GM21717 (cell line): ENCODE results near the gene KBTBD8.

ENCODE experiments used
- ATAC-seq: cut with Tn5 transposase; IDR thresholded peaks from one replicate; pipeline ENCODE4 v1.9.1; 2021; ENCODE audit warnings: mild to moderate bottlenecking, moderate library complexity; ENCODE audit not compliant: unreplicated experiment

Gene KBTBD8

DNA sequence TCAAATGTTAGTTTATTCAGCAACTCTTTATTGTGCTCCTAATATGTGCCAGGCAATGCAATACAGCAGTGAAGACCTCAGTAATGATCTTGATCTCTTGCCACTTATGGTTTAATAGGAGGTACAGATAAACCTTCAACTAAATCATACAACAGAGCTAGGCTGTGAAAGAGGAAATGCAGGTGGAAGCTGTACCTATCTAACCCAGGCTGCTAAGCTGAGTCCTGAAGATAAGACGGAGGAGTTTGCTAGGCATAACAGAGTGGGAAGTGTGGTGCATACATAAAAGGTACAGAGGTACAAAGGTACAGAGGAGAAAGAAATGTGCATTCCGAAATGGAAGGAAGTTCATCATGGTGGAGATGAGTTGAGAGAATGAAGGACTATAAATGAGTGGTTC lies 35.0 kb downstream of the KBTBD8 start:
- ATAC-seq = no peak

DNA sequence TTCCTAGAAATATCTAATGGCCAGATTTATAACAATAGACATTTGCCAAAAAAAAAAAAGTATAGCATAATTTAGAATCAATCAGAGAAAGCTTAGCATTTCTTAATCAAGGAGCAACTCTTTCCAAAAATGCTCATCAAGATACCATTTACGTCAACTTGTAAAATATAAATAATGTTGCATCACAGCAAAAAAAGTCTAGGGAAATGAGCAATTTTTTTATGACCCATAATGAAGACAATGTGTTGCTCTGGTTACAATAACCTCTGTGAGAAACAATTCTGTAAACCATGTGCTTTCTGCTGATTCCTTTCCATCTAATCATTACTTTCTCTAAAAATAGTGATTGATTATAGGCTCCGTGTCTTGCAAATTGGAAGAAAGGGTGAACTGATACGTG lies 36.3 kb downstream of the KBTBD8 start:
- ATAC-seq = no peak

DNA sequence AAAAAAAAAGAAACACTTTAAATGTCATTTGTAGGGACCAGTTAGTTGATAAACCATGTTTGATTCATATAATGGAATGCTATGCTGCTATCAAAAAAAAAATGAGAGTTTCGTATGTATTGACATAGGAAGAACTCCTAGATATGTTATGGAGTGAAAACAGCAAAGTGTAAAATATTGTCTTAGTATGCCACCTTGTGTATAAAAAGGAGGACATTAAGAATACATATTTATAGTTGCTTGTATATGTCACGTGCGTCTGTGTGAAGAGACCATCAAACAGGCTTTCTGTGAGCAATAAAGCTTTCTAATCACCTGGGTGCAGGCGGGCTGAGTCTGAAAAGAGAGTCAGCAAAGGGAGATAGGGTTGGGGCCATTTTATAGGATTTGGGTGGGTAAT lies 39.5 kb downstream of the KBTBD8 start:
- no peak for ATAC-seq

DNA sequence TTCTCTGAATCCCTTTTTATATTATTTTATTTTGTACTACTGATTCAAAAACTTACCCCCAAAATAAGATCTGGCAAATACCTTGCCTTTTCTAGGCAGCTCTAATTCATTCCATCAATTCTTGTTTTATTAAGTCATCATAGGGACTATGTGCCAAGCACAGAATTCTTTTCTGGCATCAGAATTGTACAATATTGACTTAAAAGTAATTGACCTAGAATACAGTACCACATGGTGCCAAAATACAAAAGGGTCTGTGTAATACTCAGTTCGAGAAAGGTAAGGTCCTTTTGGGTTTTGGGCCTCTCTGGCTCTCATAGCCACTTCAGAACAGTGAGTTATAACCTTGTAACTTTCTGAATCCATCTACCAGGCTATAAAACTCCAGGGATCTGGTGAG lies 46.2 kb downstream of the KBTBD8 start:
- no peak for ATAC-seq

DNA sequence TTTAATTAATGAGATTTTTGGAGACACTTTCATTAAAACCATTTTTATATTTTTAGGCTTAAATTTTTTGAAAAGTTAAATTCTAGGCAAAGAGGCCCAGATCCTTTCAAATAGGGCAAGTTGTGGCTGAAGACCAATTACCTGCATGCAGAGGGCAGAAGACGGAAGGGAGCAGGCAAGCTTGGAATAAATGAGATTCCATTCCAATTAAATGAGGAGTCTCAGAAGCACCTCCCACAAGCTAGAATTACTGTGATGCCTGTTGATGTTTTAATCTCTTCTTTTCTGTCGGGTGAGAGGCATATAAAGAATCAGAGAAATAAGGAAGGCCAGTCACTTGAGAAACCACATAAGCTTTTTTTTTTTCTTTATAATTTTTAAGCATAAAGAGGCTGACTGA lies 46.8 kb downstream of the KBTBD8 start:
- ATAC-seq = no peak

DNA sequence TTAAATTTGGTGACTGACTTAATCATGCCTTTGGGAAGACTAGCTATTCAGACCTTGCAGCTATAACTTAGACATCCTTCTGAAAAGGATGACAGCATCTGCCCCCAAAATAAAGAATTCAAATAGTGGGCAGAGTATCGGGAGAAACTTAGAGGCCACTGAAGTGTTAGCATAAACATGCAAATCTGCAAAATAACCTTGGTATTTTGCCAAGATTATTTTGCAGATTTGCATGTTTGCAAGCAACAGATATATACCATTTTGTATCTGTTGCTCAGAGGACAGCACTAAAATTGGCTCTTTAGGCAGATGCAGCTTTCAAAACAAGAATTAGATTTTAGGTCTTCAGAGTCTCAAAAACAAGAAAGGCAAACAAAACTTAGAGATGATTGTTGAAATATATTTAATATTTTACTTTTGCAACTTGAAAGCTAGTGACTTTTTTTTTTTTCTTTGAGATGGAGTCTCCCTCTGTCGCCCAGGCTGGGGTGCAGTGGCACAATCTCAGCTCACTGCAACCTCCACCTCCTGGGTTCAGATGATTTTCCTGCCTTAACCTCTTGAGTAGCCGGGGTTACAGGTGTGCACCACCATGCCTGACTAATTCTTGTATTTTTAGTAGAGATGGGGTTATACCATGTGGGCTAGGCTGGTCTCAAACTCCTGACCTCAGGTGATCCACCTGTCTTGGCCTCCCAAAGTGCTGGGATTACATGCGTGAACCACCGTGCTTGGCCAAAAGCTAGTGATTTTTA lies 47.8 kb downstream of the KBTBD8 start:
- no peak for ATAC-seq

DNA sequence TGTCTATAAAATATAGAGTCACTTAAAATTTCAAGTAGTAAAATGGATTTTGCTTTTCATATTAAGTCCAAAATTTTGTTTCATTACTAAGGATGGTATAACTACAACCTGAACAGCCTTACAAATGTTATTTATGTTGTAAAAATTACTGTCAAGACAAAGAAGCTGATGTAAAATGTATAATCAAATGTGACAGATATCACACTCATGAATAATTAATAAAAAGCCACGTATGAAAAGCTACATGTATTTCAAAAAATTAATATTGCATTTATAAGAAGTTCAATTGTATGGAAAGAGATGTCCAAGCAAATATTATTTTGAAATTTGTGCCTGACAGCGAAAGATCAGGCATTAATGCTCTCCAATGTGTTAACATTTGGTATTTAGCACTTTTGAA lies 48.9 kb downstream of the KBTBD8 start:
- ATAC-seq = no peak

DNA sequence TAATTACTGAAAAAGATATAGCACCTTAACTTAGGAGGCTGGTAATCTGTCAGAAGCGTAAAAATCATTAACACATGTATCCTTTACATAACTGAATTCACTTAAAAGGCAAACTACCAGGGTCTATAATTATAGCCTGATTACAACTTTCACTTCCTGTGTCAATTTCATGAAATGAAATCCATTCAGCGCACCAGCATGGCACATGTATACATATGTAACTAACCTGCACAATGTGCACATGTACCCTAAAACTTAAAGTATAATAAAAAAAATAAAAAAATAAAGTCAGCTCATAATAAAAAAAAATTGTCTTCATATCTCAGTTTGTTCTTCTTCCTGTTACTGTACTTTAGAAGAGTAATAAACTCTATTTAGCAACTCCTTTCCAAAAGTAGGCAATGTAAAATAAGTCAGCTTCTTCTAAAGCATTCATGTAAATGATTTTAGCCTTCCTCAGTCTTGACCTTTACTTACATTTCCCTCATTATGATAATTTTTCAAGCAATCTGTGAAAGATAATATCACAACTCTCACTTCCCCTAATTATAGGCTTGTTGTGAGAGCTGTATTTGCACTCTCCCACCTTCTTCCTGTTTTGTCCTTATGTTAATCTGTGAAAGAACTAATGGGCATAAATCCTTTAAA lies 50.1 kb downstream of the KBTBD8 start:
- ATAC-seq = peak; percentile 96

DNA sequence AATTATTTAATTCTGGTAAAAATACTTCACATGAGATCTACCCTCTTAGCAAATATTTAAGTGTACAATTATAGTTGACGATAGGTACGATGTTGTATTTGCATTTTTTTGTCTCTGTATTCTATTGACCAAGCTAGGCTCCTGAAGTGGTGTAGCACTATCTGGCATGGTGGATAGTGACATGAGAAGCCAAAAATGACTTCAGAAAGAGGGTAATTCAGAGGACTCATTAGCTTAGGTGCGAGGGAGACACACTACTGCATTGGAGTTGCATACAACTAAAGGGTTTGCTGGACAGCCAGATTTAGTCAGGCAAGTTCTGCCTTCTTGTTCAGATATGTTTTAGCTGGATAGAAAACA lies 50.6 kb downstream of the KBTBD8 start:
- peak; percentile 56 for ATAC-seq

DNA sequence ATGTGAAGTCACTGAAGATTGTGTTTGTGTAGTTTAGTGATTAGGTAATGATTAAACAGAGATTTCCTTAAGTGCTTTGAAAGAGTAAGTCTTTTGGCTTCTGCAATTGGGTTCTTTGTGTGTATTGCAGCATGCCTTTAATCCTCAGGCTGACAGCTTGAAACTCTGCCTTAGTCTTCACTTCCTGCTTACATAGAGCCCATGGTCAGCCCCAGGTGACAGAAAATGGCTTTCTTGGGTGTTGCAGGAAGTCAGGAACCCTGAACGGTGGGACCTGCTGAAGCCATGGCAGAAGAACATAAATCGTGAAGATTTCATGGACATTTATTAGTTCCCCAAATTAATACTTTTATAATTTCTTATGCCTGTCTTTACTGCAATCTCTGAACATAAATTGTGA lies 61.3 kb downstream of the KBTBD8 start:
- ATAC-seq = no peak
